SK-N-SH (cell line): ENCODE results near the gene UBE2E2.

Source experiments
- EP300 ChIP-seq, 2 experiments: IDR thresholded peaks; 2 replicates each; pipeline versions ENCODE4 v1.4.0 to v1.6.1; 2012; ENCODE audit warnings: borderline replicate concordance in 1 of 2, low read depth in 1 of 2, low read length in 1 of 2
- POLR2AphosphoS5 ChIP-seq: IDR thresholded peaks from 2 replicates; pipeline ENCODE4 v1.6.1; 2012; ENCODE audit warnings: low read depth, low read length
- RAD21 ChIP-seq: IDR thresholded peaks from 2 replicates; pipeline ENCODE4 v1.6.1; 2012; ENCODE audit warnings: mild to moderate bottlenecking, low read length
- SMC3 ChIP-seq: IDR thresholded peaks from 2 replicates; pipeline ENCODE4 v1.6.1; 2012; ENCODE audit warnings: low read depth, low read length, improper control_type of control experiment
- TAF1 ChIP-seq: IDR thresholded peaks from 2 replicates; pipeline ENCODE4 v1.6.1; 2012; ENCODE audit warnings: low read depth, mild to moderate bottlenecking, low read length, moderate library complexity, borderline replicate concordance
- USF2 ChIP-seq: fragments of 150-350 bp; IDR thresholded peaks from 2 replicates; pipeline ENCODE4 v1.6.1; 2017; ENCODE audit warnings: antibody characterized with exemption, low read length, low read depth, borderline replicate concordance
- TF ChIP-seq, protein P1 (sequence below): fragments of 200-600 bp; sonication (generic); IDR thresholded peaks from 2 replicates; pipeline ENCODE4 v1.6.1; 2017; ENCODE audit warnings: antibody characterized with exemption, mild to moderate bottlenecking, moderate library complexity
- TF ChIP-seq, protein P2 (sequence below): IDR thresholded peaks from 2 replicates; pipeline ENCODE4 v1.4.0; 2012; ENCODE audit warnings: low read depth

DNA sequence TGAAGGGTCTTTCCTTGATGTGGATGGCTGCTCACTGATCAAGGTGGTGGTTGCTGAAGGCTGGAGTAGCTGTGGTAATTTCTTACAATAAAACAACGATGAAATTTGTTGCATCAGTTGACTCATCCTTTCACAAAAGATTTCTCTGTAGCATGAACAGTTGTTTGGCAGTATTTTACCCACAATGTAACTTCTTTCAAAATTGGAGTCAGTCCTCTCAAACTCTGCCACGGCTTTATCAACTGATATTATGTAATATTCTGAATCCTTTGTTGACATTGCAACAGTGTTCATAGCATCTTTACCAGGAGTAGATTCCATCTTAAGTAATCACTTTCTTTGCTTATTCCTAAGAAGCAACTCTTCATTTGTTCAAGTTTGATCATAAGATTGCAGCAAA, 252.6 kb downstream of the UBE2E2 start:
- TF ChIP-seq, protein P1, sequence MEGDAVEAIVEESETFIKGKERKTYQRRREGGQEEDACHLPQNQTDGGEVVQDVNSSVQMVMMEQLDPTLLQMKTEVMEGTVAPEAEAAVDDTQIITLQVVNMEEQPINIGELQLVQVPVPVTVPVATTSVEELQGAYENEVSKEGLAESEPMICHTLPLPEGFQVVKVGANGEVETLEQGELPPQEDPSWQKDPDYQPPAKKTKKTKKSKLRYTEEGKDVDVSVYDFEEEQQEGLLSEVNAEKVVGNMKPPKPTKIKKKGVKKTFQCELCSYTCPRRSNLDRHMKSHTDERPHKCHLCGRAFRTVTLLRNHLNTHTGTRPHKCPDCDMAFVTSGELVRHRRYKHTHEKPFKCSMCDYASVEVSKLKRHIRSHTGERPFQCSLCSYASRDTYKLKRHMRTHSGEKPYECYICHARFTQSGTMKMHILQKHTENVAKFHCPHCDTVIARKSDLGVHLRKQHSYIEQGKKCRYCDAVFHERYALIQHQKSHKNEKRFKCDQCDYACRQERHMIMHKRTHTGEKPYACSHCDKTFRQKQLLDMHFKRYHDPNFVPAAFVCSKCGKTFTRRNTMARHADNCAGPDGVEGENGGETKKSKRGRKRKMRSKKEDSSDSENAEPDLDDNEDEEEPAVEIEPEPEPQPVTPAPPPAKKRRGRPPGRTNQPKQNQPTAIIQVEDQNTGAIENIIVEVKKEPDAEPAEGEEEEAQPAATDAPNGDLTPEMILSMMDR = no peak
- TF ChIP-seq POLR2AphosphoS5 (no peak), TAF1 (no peak), RAD21 (no peak), EP300 (IDR thresholded peaks at IDR 0.05; ENCODE audit: borderline replicate concordance in 1 of 2, low read depth in 1 of 2, low read length in 1 of 2) (no peak), USF2 (no peak), SMC3 (no peak)
- TF ChIP-seq, protein P2, sequence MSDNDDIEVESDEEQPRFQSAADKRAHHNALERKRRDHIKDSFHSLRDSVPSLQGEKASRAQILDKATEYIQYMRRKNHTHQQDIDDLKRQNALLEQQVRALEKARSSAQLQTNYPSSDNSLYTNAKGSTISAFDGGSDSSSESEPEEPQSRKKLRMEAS = no peak
